ENCODE data around the gene CPEB3.

GRCh38 chr10:92082583-92083280 lies 208.1 kb downstream of the CPEB3 start:
- TF ChIP-seq CTCF (IDR thresholded peaks at IDR 0.05; ENCODE audit: insufficient read depth, low read length) (no peak), REST (IDR thresholded peaks at IDR 0.05; ENCODE audit: insufficient replicate concordance, low read depth) (no peak), POLR2AphosphoS5 (IDR thresholded peaks at IDR 0.05; ENCODE audit: low read depth) (no peak), GABPA (IDR thresholded peaks at IDR 0.05; ENCODE audit: low read depth) (no peak), SPI1 (IDR thresholded peaks at IDR 0.05; ENCODE audit: borderline replicate concordance, low read depth) (no peak)
